ENCODE results near the gene RPL23.

Gene RPL23

GRCh38 chr17:38883592-38884526 is 30.3 kb upstream of the RPL23 start:
- DNase-seq, result no peak

- DNase-seq, result no peak
These were observed 29.3 kb upstream of the RPL23 start for GRCh38 chr17:38882870-38883269.

- no peak for DNase-seq
These were observed 28.2 kb upstream of the RPL23 start for GRCh38 chr17:38881600-38882191.

- peak; percentile 18 to 42 for DNase-seq
These were observed 26.6 kb upstream of the RPL23 start for GRCh38 chr17:38879878-38880665.

- peak in 1 of 2 experiments; percentile 16 for DNase-seq
These were observed 23.8 kb upstream of the RPL23 start for GRCh38 chr17:38877130-38877851.

GRCh38 chr17:38875477-38876075 is 22.1 kb upstream of the RPL23 start:
- DNase-seq, result no peak

GRCh38 chr17:38874505-38875400 is 21.2 kb upstream of the RPL23 start:
- DNase-seq, result no peak

- DNase-seq, result no peak
These were observed 20.3 kb upstream of the RPL23 start for GRCh38 chr17:38873640-38874380.

GRCh38 chr17:38872671-38873385 is 19.3 kb upstream of the RPL23 start:
- no peak for DNase-seq

GRCh38 chr17:38872027-38872511 is 18.5 kb upstream of the RPL23 start:
- peak in 1 of 2 experiments; percentile 28 for DNase-seq

GRCh38 chr17:38871247-38872015 is 17.9 kb upstream of the RPL23 start:
- no peak for DNase-seq

- DNase-seq, result peak; percentile 56 to 74
These were observed 17.0 kb upstream of the RPL23 start for GRCh38 chr17:38870259-38871165.

GRCh38 chr17:38869526-38870258 is 16.2 kb upstream of the RPL23 start, which contains the start of gene LASP1:
Gene LASP1, plus strand, starts transcription at chr17:38870058. Its CDS starts 132 bp downstream, at chr17:38870190.
- DNase-seq, result peak; percentile 72 to 80

GRCh38 chr17:38868817-38869525 is 15.4 kb upstream of the RPL23 start:
- DNase-seq, result peak; percentile 74 to 75

- DNase-seq, result no peak
These were observed 14.7 kb upstream of the RPL23 start for GRCh38 chr17:38867968-38868816.
